Measurements from ENCODE around the gene MAN1A2. TPM values are rescaled to one million over a fixed set of nuclear protein-coding genes. Genes with fewer than 3 reads are reported as not detected.

The MAN1A2 gene
- total RNA-seq, 1 donor from 2014 or later: 51.4 TPM

Other genes with a start within 250 kb of the MAN1A2 start
- gene TRIM45, start 245.7 kb upstream of the MAN1A2 start, total RNA-seq: 0.84 and 1.7 TPM in 2 replicates
- gene VTCN1, start 156.5 kb upstream of the MAN1A2 start, total RNA-seq: under 0.01 and 0.33 TPM in 2 replicates
- 0.51 and 0.98 TPM in 2 replicates for gene TENT5C, start 238.6 kb downstream of the MAN1A2 start, total RNA-seq